ENCODE data around the gene TMEM120B.

DNA sequence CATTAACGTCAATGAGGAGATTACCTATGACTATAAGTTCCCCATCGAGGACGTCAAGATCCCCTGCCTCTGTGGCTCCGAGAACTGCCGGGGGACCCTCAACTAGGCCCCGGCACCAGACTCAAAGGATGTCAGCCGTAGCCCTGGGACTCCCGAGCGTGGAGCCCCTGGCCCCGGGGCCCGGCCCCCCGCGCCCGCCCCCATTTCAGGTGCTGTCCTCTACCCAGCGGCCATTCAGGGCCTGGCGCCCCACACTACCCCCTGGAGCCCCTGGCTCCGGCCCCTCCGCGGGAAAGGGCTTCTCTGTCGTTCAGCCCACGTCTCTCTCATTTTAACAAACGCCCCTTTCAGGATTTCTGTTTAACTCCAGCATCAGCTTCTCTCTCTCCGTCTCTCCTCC is 117.6 kb downstream of the TMEM120B start:
- TF ChIP-seq, protein P1, sequence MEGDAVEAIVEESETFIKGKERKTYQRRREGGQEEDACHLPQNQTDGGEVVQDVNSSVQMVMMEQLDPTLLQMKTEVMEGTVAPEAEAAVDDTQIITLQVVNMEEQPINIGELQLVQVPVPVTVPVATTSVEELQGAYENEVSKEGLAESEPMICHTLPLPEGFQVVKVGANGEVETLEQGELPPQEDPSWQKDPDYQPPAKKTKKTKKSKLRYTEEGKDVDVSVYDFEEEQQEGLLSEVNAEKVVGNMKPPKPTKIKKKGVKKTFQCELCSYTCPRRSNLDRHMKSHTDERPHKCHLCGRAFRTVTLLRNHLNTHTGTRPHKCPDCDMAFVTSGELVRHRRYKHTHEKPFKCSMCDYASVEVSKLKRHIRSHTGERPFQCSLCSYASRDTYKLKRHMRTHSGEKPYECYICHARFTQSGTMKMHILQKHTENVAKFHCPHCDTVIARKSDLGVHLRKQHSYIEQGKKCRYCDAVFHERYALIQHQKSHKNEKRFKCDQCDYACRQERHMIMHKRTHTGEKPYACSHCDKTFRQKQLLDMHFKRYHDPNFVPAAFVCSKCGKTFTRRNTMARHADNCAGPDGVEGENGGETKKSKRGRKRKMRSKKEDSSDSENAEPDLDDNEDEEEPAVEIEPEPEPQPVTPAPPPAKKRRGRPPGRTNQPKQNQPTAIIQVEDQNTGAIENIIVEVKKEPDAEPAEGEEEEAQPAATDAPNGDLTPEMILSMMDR (IDR thresholded peaks at IDR 0.05; ENCODE audit: poor library complexity, severe bottlenecking) = no peak
- no peak for TF ChIP-seq EZH2 (IDR thresholded peaks at IDR 0.05; ENCODE audit: borderline replicate concordance, insufficient read depth, low read length, poor library complexity, severe bottlenecking)
- TF ChIP-seq POLR2AphosphoS5 (IDR thresholded peaks at IDR 0.05) = no peak
